HG02943 (cell line): ENCODE data around the gene SPAG8.

Source experiments
- ATAC-seq: cut with Tn5 transposase; IDR thresholded peaks from one replicate; pipeline ENCODE4 v1.9.1; 2021; ENCODE audit warnings: mild to moderate bottlenecking, low read depth, moderate library complexity; ENCODE audit not compliant: unreplicated experiment

Gene SPAG8

GRCh38 chr9:35781066-35781465 lies 31.0 kb downstream of the SPAG8 start:
- ATAC-seq, result no peak

- no peak for ATAC-seq
These were observed 33.6 kb downstream of the SPAG8 start for GRCh38 chr9:35778496-35778895.

DNA sequence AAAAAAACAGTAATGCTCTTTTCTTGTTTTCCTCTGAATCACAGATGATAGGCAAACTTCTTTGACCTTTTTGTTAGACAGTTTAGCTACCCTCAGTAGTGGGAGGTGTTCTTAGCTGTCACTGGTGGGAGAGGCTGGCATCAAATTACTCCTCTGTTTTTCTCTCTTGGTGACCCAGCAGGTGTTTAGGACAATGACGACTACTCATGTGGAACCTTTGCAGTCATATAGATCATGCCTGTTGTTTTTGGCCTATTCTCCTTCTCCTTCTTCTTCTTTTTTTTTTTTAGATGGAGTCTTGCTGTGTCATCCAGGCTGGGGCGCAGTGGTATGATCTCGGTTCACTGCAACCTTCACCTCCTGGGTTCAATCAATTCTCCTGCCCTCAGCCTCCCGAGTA lies 36.0 kb downstream of the SPAG8 start:
- ATAC-seq, result no peak

DNA sequence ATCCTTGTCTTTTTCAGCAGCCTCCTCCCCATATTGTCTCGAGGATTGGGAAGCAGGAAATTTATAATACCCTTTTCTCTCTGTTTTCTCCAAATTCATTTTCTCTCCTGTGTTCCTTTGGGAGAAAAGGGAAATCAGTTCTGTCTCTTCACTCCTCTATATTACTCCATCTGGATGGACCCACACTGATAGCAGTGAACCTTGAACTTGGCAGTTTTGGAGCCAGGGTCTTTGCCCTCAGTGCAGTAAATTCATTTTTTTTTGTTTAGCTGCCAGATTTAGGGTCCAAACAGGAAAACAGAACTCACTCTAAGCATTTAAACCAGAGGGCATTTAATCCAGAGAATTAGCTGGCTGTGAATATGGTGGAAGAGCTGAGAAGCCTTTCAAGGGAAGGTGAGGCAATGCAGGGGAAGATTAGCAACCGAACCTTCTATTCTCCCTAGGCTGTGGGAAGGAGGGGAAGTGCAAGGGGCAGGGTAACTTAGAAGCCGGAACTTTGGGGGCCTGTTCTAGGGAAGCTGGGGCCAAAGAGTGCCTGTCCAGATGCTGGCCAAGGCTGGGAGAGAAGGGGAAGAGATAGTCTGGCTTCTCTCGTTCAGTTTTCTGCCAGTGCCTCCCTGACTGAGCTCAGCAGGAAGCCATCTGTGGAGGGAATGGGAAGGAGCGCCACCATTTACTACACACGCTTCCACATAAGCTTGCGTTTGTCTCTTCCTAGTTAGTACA lies 37.0 kb downstream of the SPAG8 start:
- ATAC-seq, result no peak

DNA sequence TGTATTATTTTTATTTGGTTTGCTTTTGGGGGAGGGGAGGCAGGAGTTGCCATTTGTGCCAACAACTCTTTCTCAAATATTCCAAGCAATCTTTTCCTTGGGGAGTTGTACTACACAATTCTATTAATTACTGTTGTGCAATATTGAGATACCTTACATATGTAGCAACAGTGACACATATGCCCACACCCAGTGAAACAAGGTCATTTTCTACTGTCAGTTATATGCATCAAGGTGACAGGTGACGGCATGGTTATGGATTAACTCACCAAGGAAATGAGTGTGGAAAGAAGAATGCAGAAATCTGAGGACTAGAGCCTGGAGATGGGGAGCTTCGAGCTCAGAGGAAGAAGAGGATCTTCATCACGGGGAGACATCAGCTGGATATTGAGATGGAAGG lies 40.1 kb downstream of the SPAG8 start:
- ATAC-seq, result no peak

DNA sequence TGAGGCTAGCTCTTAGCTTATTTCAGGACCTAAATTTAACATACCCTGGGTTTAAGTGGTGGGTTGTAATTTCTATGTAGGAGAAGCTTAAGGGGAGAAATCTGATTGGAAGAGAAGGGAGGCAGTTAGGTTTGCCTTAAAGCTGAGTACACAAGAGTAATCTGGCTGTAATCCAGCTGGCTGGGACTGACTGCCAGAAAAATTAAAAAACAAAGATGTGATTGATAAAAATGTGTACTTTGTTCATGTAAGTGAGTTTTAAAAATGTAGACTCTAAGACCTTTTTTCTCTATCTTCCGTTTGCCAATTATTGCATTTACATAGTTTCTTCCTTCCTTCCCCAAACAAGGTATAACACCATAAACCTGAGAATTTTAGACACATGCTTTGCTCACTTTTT lies 40.5 kb downstream of the SPAG8 start:
- no peak for ATAC-seq

GRCh38 chr9:35771075-35771433 lies 41.0 kb downstream of the SPAG8 start:
- no peak for ATAC-seq

GRCh38 chr9:35769763-35770162 lies 42.3 kb downstream of the SPAG8 start:
- no peak for ATAC-seq

DNA sequence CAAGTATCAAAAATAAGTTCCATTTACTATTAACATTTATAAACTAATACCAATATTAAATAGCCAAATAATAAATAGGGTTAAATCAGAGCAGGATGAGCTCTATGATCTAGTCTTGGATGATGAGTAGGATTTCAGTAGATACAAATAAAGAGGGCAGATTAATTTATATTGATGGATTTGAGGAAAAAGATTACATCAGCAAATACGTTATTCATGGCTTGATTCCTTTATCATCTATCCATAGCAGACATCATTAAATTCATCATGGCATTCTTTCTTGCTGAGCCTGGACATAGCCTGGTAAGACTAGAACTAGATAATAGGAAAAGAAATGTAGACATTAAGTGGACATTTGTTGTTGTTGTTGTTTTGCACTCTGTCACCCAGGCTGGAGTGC lies 44.6 kb downstream of the SPAG8 start:
- no peak for ATAC-seq

DNA sequence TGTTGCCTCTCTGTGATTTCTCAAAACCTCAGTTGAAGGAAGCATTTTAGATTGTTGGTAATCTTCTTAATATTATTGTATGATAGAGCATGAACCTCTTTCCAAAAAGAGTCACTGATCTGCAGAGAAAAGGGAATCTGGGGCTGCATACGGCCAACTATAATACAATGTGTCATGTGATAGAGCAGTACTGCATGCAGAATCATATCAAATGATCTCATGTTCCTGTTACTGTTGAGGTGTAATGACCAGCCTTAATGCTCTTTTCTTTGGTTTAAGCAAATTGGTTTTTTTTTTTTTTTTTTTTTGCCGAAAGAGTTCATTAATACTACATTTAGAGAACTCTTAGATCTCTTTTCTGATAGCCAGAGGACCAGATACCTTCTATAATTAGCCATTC lies 45.1 kb downstream of the SPAG8 start:
- ATAC-seq, result no peak

DNA sequence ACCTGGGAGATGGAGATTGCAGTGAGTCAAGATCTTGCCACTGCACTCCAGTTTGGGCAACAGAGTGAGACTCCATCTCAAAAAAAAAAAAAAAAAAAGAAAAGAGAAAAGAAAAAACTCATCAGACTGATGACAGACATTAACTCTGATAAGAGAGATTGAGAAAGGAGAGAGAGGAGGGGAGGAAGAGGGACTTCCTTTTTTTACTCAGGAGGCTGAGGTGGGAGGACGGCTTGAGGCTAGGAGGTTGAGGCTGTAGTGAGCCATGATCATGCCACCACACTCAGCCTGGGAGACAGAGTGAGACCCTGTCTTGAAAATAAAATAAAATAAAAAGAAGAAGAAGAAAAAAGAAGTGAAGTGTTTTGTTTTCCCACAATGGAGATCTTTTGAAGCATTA lies 48.3 kb downstream of the SPAG8 start:
- ATAC-seq, result no peak

DNA sequence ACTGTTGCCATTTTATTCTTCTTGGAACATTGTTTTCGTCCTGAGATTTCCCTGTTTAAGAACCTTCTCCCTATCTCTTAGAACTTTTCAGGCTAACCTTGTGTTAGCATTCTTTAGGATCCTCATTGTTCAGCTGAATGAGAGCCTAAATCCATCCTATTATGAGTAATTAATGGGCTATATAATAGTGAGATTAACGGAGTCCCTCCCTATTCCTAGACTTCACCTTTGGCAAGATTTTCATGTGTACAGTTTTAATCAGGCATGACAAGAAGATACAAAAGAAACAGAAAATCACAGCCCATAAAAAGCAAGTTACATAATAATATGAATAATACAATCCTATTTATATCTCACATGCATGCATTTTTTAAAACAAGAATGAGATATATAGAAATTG lies 48.9 kb downstream of the SPAG8 start:
- ATAC-seq, result no peak

GRCh38 chr9:35760651-35761050 lies 51.4 kb downstream of the SPAG8 start:
- no peak for ATAC-seq

DNA sequence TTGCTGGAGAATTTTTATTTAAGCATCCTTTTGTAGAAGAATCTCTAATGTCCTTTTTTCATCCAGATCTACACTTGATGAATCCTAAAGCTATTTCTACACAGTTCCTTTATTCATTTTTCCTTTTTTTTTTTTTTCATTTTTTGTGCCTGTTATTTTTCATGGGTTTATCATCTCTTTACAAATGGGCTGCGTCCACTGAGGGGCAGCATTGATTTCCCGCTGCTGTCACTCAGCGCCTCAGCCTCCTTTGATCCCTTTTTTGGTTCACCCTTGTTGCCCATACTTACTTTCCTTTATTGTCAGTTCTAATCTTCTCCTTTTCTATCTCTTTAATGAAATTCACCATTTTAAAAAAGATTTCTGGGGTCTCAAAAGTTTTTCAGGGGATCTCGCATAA lies 52.3 kb downstream of the SPAG8 start:
- ATAC-seq, result no peak
